ENCODE measurements around the gene BID. TPM values are rescaled to one million over a fixed set of nuclear protein-coding genes. Genes with fewer than 3 reads are reported as not detected.

The BID gene
- total RNA-seq, 2 experiments from 2014 or later, result 59.9 to 60.3 TPM

GRCh38 chr22:17779286-17780115 lies 5.2 kb upstream of the BID start:
- H3K9me2 ChIP-seq (ENCODE audit: insufficient read depth, low read length), result no peaks in the 10 kb centered on the region
- peak overlapping the region; percentile 83 for H3K4me3 ChIP-seq (ENCODE audit: low read depth, low read length, poor library complexity, severe bottlenecking)
- H3K79me2 ChIP-seq (ENCODE audit: insufficient read depth, low read depth, low read length), result peaks cover 23% of the 10 kb centered on the region; the same call in 1 of the 2 replicates
- no peak for TF ChIP-seq EZH2phosphoT487 (IDR thresholded peaks at IDR 0.05; ENCODE audit: borderline replicate concordance, low read depth, low read length)
- TF ChIP-seq, protein P1, sequence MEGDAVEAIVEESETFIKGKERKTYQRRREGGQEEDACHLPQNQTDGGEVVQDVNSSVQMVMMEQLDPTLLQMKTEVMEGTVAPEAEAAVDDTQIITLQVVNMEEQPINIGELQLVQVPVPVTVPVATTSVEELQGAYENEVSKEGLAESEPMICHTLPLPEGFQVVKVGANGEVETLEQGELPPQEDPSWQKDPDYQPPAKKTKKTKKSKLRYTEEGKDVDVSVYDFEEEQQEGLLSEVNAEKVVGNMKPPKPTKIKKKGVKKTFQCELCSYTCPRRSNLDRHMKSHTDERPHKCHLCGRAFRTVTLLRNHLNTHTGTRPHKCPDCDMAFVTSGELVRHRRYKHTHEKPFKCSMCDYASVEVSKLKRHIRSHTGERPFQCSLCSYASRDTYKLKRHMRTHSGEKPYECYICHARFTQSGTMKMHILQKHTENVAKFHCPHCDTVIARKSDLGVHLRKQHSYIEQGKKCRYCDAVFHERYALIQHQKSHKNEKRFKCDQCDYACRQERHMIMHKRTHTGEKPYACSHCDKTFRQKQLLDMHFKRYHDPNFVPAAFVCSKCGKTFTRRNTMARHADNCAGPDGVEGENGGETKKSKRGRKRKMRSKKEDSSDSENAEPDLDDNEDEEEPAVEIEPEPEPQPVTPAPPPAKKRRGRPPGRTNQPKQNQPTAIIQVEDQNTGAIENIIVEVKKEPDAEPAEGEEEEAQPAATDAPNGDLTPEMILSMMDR (conservative IDR thresholded peaks at IDR 0.05; ENCODE audit: low read length), result no peak
- H2AFZ ChIP-seq (ENCODE audit: low read length), result no peak overlapping the region
- DNase-seq (ENCODE audit: low spot score), result no peak
- H3K36me3 ChIP-seq (ENCODE audit: insufficient read depth, low read length), result no peaks in the 10 kb centered on the region
- no peaks in the 10 kb centered on the region for H3K9me3 ChIP-seq (ENCODE audit: low read length)
- intact Hi-C loops (cut with micrococcal nuclease; ENCODE audit: unreplicated experiment), result loop anchor here (10.0 kb wide), 1 partner anchor 145 kb away; the partner anchor contains the start of gene BCL2L13
- peak overlapping the region; percentile 81 for H3K4me2 ChIP-seq (ENCODE audit: low read length)
- H4K20me1 ChIP-seq (ENCODE audit: insufficient read depth, low read length), result no peaks in the 10 kb centered on the region
- POLR2A ChIA-PET, result interaction anchor here (1.3 to 1.4 kb wide), 3 partner anchors 11 to 292 kb away, joined by 3 to 5 read pairs (median 3); no protein-coding TSS in a partner anchor
- CTCF ChIA-PET (ENCODE audit: unreplicated experiment), result interaction anchor here (1.0 kb wide), 1 partner anchor 36 kb away, joined by 4 read pairs; no protein-coding TSS in a partner anchor
- H3K27ac ChIP-seq (ENCODE audit: low read depth, low read length, poor library complexity, severe bottlenecking), result no peak overlapping the region
- peaks cover 66% of the 10 kb centered on the region for H3K4me1 ChIP-seq (ENCODE audit: insufficient read depth, low read length, poor library complexity, severe bottlenecking)
- no TSS peak for BruUV-seq (replicated peaks)

GRCh38 chr22:17778412-17778976 lies 4.2 kb upstream of the BID start:
- BruUV-seq (replicated peaks), result no TSS peak
- Histone ChIP-seq H3K4me3 (ENCODE audit: low read depth, low read length, poor library complexity, severe bottlenecking) (peak overlapping the region; percentile 83), H3K4me1 (ENCODE audit: insufficient read depth, low read length, poor library complexity, severe bottlenecking) (peaks cover 67% of the 10 kb centered on the region), H3K36me3 (ENCODE audit: insufficient read depth, low read length) (no peaks in the 10 kb centered on the region), H3K9me3 (ENCODE audit: low read length) (no peaks in the 10 kb centered on the region), H3K9me2 (ENCODE audit: insufficient read depth, low read length) (no peaks in the 10 kb centered on the region), H2AFZ (ENCODE audit: low read length) (no peak overlapping the region), H3K4me2 (ENCODE audit: low read length) (peak overlapping the region; percentile 81), H3K27ac (ENCODE audit: low read depth, low read length, poor library complexity, severe bottlenecking) (peak overlapping the region; percentile 79), H4K20me1 (ENCODE audit: insufficient read depth, low read length) (no peaks in the 10 kb centered on the region), H3K79me2 (ENCODE audit: insufficient read depth, low read depth, low read length) (peaks cover 25% of the 10 kb centered on the region; the same call in 1 of the 2 replicates)
- DNase-seq (ENCODE audit: low spot score), result no peak
- CTCF ChIA-PET (ENCODE audit: unreplicated experiment), result no interaction called here
- intact Hi-C loops (cut with micrococcal nuclease; ENCODE audit: unreplicated experiment), result loop anchor here (10.0 kb wide), 1 partner anchor 144 kb away; the partner anchor contains the start of gene BCL2L13
- TF ChIP-seq, protein P1 (conservative IDR thresholded peaks at IDR 0.05; ENCODE audit: low read length), result no peak
- no peak for TF ChIP-seq EZH2phosphoT487 (IDR thresholded peaks at IDR 0.05; ENCODE audit: borderline replicate concordance, low read depth, low read length)
- POLR2A ChIA-PET, result interaction anchor here (0.5 to 1.5 kb wide), 4 partner anchors 17 to 279 kb away, joined by 3 to 7 read pairs (median 4); no protein-coding TSS in a partner anchor

All from OCI-LY7 (cell line).